ENCODE data around the gene FAM110A. TPM values are rescaled to one million over a fixed set of nuclear protein-coding genes. Genes with fewer than 3 reads are reported as not detected.

The FAM110A gene
- total and polyA plus RNA-seq, 2 of the 8 experiments (the other 6 are each of a cell fraction or from before 2014, with no cell fraction given): 10.1 to 10.9 TPM

- WGBS, 2 experiments (ENCODE audit: extremely low coverage in 1 of 2, insufficient coverage in 1 of 2, insufficient read length in 1 of 2, insufficient replicate concordance in 2 of 2, low coverage in 1 of 2, low lambda C conversion rate in 2 of 2, missing lambda C conversion rate in 1 of 2): 89% methylated on average over 5 of the region's 8 CpGs; no CpG with 5 or more reads in 1 of the 2 experiments
- Histone ChIP-seq H2BK15ac (ENCODE audit: low read length) (no peak overlapping the region), H3K4me2 (ENCODE audit: insufficient read depth in 1 of 2, low read depth in 2 of 2, low read length in 2 of 2) (no peak overlapping the region), H3K18ac (ENCODE audit: extremely low read depth, low read length) (no peak overlapping the region), H3K56ac (replicated peaks; ENCODE audit: insufficient read length, low read depth, low read length) (no peak overlapping the region), H3K27me3 (replicated peaks in 1 of 4; ENCODE audit: control insufficient read depth in 3 of 4, extremely low read depth in 1 of 4, insufficient read depth in 3 of 4, low read length in 3 of 4) (peaks cover 0 to 13% (median 11%) of the 10 kb centered on the region in 4 experiments; a peak in 6 of 7 replicates), H3K4me1 (replicated peaks in 1 of 4; ENCODE audit: control insufficient read depth in 3 of 4, insufficient read depth in 4 of 4, low read length in 3 of 4) (peaks cover 0 to 3% (median 1%) of the 10 kb centered on the region in 4 experiments; a peak in 1 of 7 replicates), H3K9ac (replicated peaks in 1 of 4; ENCODE audit: extremely low read depth in 1 of 4, low read depth in 3 of 4, low read length in 3 of 4) (no peak overlapping the region), H3K36me3 (ENCODE audit: control insufficient read depth in 2 of 4, insufficient read depth in 4 of 4, low read length in 3 of 4) (no peaks in the 10 kb centered on the region), H3K23me2 (ENCODE audit: low read depth, low read length) (peaks cover 7% of the 10 kb centered on the region; the same call in 1 of the 2 replicates), H3K4me3 (ENCODE audit: extremely low read depth in 1 of 4, insufficient read depth in 2 of 4, low read depth in 3 of 4, low read length in 4 of 4) (no peak overlapping the region), H3K9me3 (ENCODE audit: insufficient read depth in 2 of 2, low read depth in 1 of 2, low read length in 1 of 2) (no peaks in the 10 kb centered on the region), H4K91ac (replicated peaks; ENCODE audit: insufficient read length, low read length) (no peak overlapping the region), H3K23ac (ENCODE audit: insufficient read length) (no peak overlapping the region), H4K20me1 (replicated peaks in 1 of 2; ENCODE audit: control insufficient read depth in 1 of 2, insufficient read depth in 2 of 2, low read length in 2 of 2) (no peaks in the 10 kb centered on the region), H2AFZ (ENCODE audit: low read length) (no peak overlapping the region), H2BK20ac (ENCODE audit: low read length) (no peak overlapping the region), H2BK12ac (ENCODE audit: low read depth, low read length) (no peak overlapping the region), H2BK5ac (ENCODE audit: low read depth, low read length) (no peak overlapping the region), H2AK5ac (ENCODE audit: low read depth, low read length) (no peak overlapping the region), H3K14ac (ENCODE audit: insufficient read length) (no peak overlapping the region), H3K27ac (ENCODE audit: low read depth, low read length) (no peak overlapping the region), H3K4ac (replicated peaks; ENCODE audit: insufficient read length, low read depth, low read length) (no peak overlapping the region), H4K5ac (ENCODE audit: insufficient read length, low read depth, low read length) (no peak overlapping the region), H3K79me1 (ENCODE audit: low read depth, low read length) (no peaks in the 10 kb centered on the region), H4K8ac (ENCODE audit: extremely low read depth, insufficient read depth, low read length) (no peak overlapping the region), H2BK120ac (replicated peaks; ENCODE audit: low read depth, low read length) (no peak overlapping the region), H3K79me2 (ENCODE audit: control insufficient read depth in 1 of 2, insufficient read depth in 2 of 2, low read length in 2 of 2) (no peaks in the 10 kb centered on the region)
- FAIRE-seq (no peak), DNase-seq (ENCODE audit: low read depth in 1 of 2, low spot score in 2 of 2) (no peak)
- ChIA-PET CTCF (ENCODE audit: partially characterized antibody) (interaction anchor here (0.7 to 4.4 kb wide), 6 partner anchors 11 to 143 kb away, joined by 3 to 30 read pairs (median 6); no protein-coding TSS in a partner anchor), POLR2A (ENCODE audit: partially characterized antibody) (no interaction called here)
- TF ChIP-seq CBX5 (IDR thresholded peaks at IDR 0.05; ENCODE audit: low read depth, low read length): no peak
- no peak for TF ChIP-seq SIRT6 (IDR thresholded peaks at IDR 0.05; ENCODE audit: low read length)
- no peak for TF ChIP-seq BACH1 (IDR thresholded peaks at IDR 0.05; ENCODE audit: low read length)
- no peak for TF ChIP-seq JUND (IDR thresholded peaks at IDR 0.05; ENCODE audit: low read length)
- TF ChIP-seq SP2 (IDR thresholded peaks at IDR 0.05; ENCODE audit: low read length): no peak
- no peak for TF ChIP-seq CTBP2 (IDR thresholded peaks at IDR 0.05; ENCODE audit: borderline replicate concordance, insufficient read depth, insufficient read length, low read length)
- no peak for TF ChIP-seq ZNF274 (IDR thresholded peaks at IDR 0.05; ENCODE audit: borderline replicate concordance, extremely low read depth, low read length)
- TF ChIP-seq SIX5 (IDR thresholded peaks at IDR 0.05; ENCODE audit: low read depth, low read length): no peak
- TF ChIP-seq MAX (IDR thresholded peaks at IDR 0.05): no peak
- no peak for TF ChIP-seq USF2 (IDR thresholded peaks at IDR 0.05; ENCODE audit: low read length)
- TF ChIP-seq ASH2L (IDR thresholded peaks at IDR 0.05; ENCODE audit: low read length): no peak
- TF ChIP-seq SUZ12 (IDR thresholded peaks at IDR 0.05; ENCODE audit: low read length): no peak
- TF ChIP-seq NANOG (IDR thresholded peaks at IDR 0.05; ENCODE audit: insufficient read depth, low read depth, low read length, poor library complexity, severe bottlenecking): no peak
These were observed 3.4 kb upstream of the FAM110A start for GRCh38 chr20:830011-830521.
